CD4-positive, alpha-beta memory T cell (primary cell): Measurements from ENCODE around the gene NBEAL2. TPM values are rescaled to one million over a fixed set of nuclear protein-coding genes. Genes with fewer than 3 reads are reported as not detected.
A peak's percentile ranks its signal among the peaks of the same experiment; 100 is the strongest.

Source experiments
- CTCF ChIA-PET: fragments of 350-600 bp; sonication (Branson Sonifier 250); formaldehyde crosslinking; loops from one replicate; lab custom pipeline; 2021; ENCODE audit warnings: inconsistent platforms; ENCODE audit not compliant: partially characterized antibody; lab: Charles Lee
- POLR2A ChIA-PET: fragments of 350-600 bp; sonication (Branson Sonifier 250); formaldehyde crosslinking; loops from one replicate; lab custom pipeline; 2021; ENCODE audit not compliant: partially characterized antibody; lab: Charles Lee
- DNase-seq, 5 donors: peaks; one replicate each; pipeline versions ENCODE4 v3.0.0 to v3.0.0-alpha.2; 2020 to 2022; ENCODE audit warnings: mixed read lengths in 1 of 5
- H3K27ac ChIP-seq: one replicate; pipeline ENCODE4 v1.7.0; 2013; ENCODE audit warnings: low read depth, low read length
- H3K27me3 ChIP-seq: 2 replicates; pipeline ENCODE4 v1.7.0; 2013; ENCODE audit warnings: mild to moderate bottlenecking, low read length, moderate library complexity; ENCODE audit not compliant: insufficient read depth
- H3K36me3 ChIP-seq: 2 replicates; pipeline ENCODE4 v1.7.0; 2013; ENCODE audit warnings: mild to moderate bottlenecking, low read length, moderate library complexity; ENCODE audit not compliant: insufficient read depth
- H3K4me1 ChIP-seq: 2 replicates; pipeline ENCODE4 v1.7.0; 2013; ENCODE audit warnings: mild to moderate bottlenecking, low read length, moderate library complexity; ENCODE audit not compliant: insufficient read depth
- H3K4me3 ChIP-seq, 2 donors: one replicate each; pipeline ENCODE4 v1.7.0; 2013; ENCODE audit warnings: low read length in 2 of 2, mild to moderate bottlenecking in 1 of 2
- H3K9me3 ChIP-seq, 2 donors: one replicate each; pipeline ENCODE4 v1.7.0; 2013; ENCODE audit warnings: low read length in 2 of 2, control low read depth in 1 of 2; ENCODE audit not compliant: control insufficient read depth in 1 of 2
- H3K27ac Mint-ChIP-seq, 7 donors: one replicate each; pipeline ENCODE4 v1.8.0; 2020 to 2021; ENCODE audit warnings: mixed read lengths in 7 of 7, mild to moderate bottlenecking in 6 of 7, inconsistent platforms in 3 of 7, moderate library complexity in 3 of 7
- H3K27me3 Mint-ChIP-seq, 2 donors: one replicate each; pipeline ENCODE4 v1.8.0; 2020 to 2021; ENCODE audit warnings: mixed read lengths in 2 of 2
- H3K36me3 Mint-ChIP-seq, 2 donors: one replicate each; pipeline ENCODE4 v1.8.0; 2020 to 2021; ENCODE audit warnings: mixed read lengths in 2 of 2, inconsistent platforms in 1 of 2, mild to moderate bottlenecking in 1 of 2
- H3K4me1 Mint-ChIP-seq, 4 donors: one replicate each; pipeline ENCODE4 v1.8.0; 2020 to 2021; ENCODE audit warnings: mixed read lengths in 4 of 4, mild to moderate bottlenecking in 1 of 4
- H3K4me3 Mint-ChIP-seq, 8 donors: one replicate each; pipeline ENCODE4 v1.8.0; 2020 to 2021; ENCODE audit warnings: mixed read lengths in 8 of 8, mild to moderate bottlenecking in 7 of 8, moderate library complexity in 6 of 8, inconsistent platforms in 3 of 8
- H3K9me3 Mint-ChIP-seq, 8 donors: one replicate each; pipeline ENCODE4 v1.8.0; 2020 to 2021; ENCODE audit warnings: mixed read lengths in 8 of 8, mild to moderate bottlenecking in 5 of 8, inconsistent platforms in 3 of 8, moderate library complexity in 1 of 8
- intact Hi-C: fragments of 100-400 bp; cut with micrococcal nuclease; formaldehyde crosslinking; loops from one replicate; pipeline ENCODE4 v1.15.1; 2023
- polyA plus RNA-seq, 2 donors: library from polyadenylated mRNA; unstranded; fragments of 300-500 nt; fragmentation: Illumina TruSeq; gene quantifications; one replicate each; pipeline ENCODE4 v1.2.3, GENCODE V29; 2021
- total RNA-seq, 2 experiments: library from RNA; stranded (reverse); gene quantifications; one replicate each; pipeline ENCODE4 v1.2.3, GENCODE V29; 2021

The NBEAL2 gene
- total and polyA plus RNA-seq, 4 experiments from 2014 or later: 4.5 to 147 (median 79.8) TPM

- no peak overlapping the region for H3K4me3 Mint-ChIP-seq
- DNase-seq: no peak
Observed at GRCh38 chr3:46997453-46998091, 18.1 kb downstream of the NBEAL2 start.

GRCh38 chr3:46998121-46998851, 18.8 kb downstream of the NBEAL2 start:
- Mint-ChIP-seq H3K36me3 (peaks cover 21 to 52% of the 10 kb centered on the region in 2 donors), H3K9me3 (no peaks in the 10 kb centered on the region), H3K4me1 (peaks cover 11 to 29% (median 19%) of the 10 kb centered on the region in 4 donors), H3K27me3 (no peaks in the 10 kb centered on the region), H3K4me3 (no peak overlapping the region), H3K27ac (peak overlapping the region; percentile 65 to 90 (median 85))
- Histone ChIP-seq H3K4me3 (no peak overlapping the region), H3K27me3 (no peaks in the 10 kb centered on the region), H3K9me3 (no peaks in the 10 kb centered on the region), H3K27ac (no peak overlapping the region), H3K4me1 (peaks cover 23% of the 10 kb centered on the region), H3K36me3 (peaks cover 87% of the 10 kb centered on the region)
- POLR2A ChIA-PET: interaction anchor here (0.7 to 4.5 kb wide), 12 partner anchors 10 to 89 kb away, joined by 3 to 34 read pairs (median 4); partner anchors contain the start of genes CCDC12 and NBEAL2
- DNase-seq: peak; percentile 65 to 73 (median 69)
- CTCF ChIA-PET: interaction anchor here (0.9 to 3.9 kb wide), 29 partner anchors 9 to 138 kb away, joined by 3 to 33 read pairs (median 7); partner anchors contain the start of genes CCDC12 and NBEAL2
- intact Hi-C loops: loop anchor here (1.0 kb wide), 3 partner anchors 19 to 132 kb away; partner anchors contain the start of gene NBEAL2

More at GRCh38 chr3:46997453-46998091, 18.1 kb downstream of the NBEAL2 start:
- Histone ChIP-seq H3K4me1 (peaks cover 23% of the 10 kb centered on the region), H3K27me3 (no peaks in the 10 kb centered on the region), H3K27ac (no peak overlapping the region), H3K4me3 (no peak overlapping the region), H3K9me3 (no peaks in the 10 kb centered on the region), H3K36me3 (peaks cover 86% of the 10 kb centered on the region)
- H3K4me1 Mint-ChIP-seq: peaks cover 11 to 29% (median 19%) of the 10 kb centered on the region in 4 donors
- CTCF ChIA-PET: interaction anchor here (0.9 to 3.9 kb wide), 24 partner anchors 10 to 138 kb away, joined by 3 to 33 read pairs (median 8); partner anchors contain the start of genes CCDC12 and NBEAL2
- peak overlapping the region in 5 of 7 donors; percentile 65 to 88 (median 78) for H3K27ac Mint-ChIP-seq
- intact Hi-C loops: loop anchor here (1.0 kb wide), 3 partner anchors 18 to 131 kb away; partner anchors contain the start of gene NBEAL2
- POLR2A ChIA-PET: interaction anchor here (0.8 to 4.5 kb wide), 11 partner anchors 9 to 88 kb away, joined by 3 to 34 read pairs (median 5); partner anchors contain the start of genes CCDC12 and NBEAL2
- H3K9me3 Mint-ChIP-seq: no peaks in the 10 kb centered on the region
- H3K27me3 Mint-ChIP-seq: no peaks in the 10 kb centered on the region
- H3K36me3 Mint-ChIP-seq: peaks cover 21 to 51% of the 10 kb centered on the region in 2 donors

- H3K9me3 ChIP-seq: no peaks in the 10 kb centered on the region
- no peak overlapping the region for H3K4me3 ChIP-seq
- Mint-ChIP-seq H3K36me3 (peaks cover 26 to 55% of the 10 kb centered on the region in 2 donors), H3K9me3 (no peaks in the 10 kb centered on the region), H3K27me3 (no peaks in the 10 kb centered on the region), H3K4me3 (no peak overlapping the region), H3K27ac (peak overlapping the region in 4 of 7 donors; percentile 49 to 90 (median 56)), H3K4me1 (peaks cover 11 to 27% (median 19%) of the 10 kb centered on the region in 4 donors)
- intact Hi-C loops: loop anchor here (1.0 kb wide), 3 partner anchors 20 to 133 kb away; partner anchors contain the start of gene NBEAL2
- peaks cover 23% of the 10 kb centered on the region for H3K4me1 ChIP-seq
- peaks cover 90% of the 10 kb centered on the region for H3K36me3 ChIP-seq
- DNase-seq: no peak
- H3K27ac ChIP-seq: no peak overlapping the region
- CTCF ChIA-PET: interaction anchor here (0.8 to 3.9 kb wide), 27 partner anchors 9 to 132 kb away, joined by 3 to 33 read pairs (median 7); partner anchors contain the start of genes CCDC12 and NBEAL2
- POLR2A ChIA-PET: interaction anchor here (0.7 to 4.5 kb wide), 8 partner anchors 11 to 89 kb away, joined by 3 to 34 read pairs (median 6); partner anchors contain the start of genes CCDC12 and NBEAL2
- H3K27me3 ChIP-seq: no peaks in the 10 kb centered on the region
Observed at GRCh38 chr3:46998852-46999515, 19.5 kb downstream of the NBEAL2 start.

GRCh38 chr3:46999516-47000197, 20.2 kb downstream of the NBEAL2 start:
- no peaks in the 10 kb centered on the region for H3K9me3 Mint-ChIP-seq
- Histone ChIP-seq H3K27ac (no peak overlapping the region), H3K4me1 (peaks cover 23% of the 10 kb centered on the region), H3K4me3 (no peak overlapping the region), H3K36me3 (peaks cover 91% of the 10 kb centered on the region), H3K27me3 (no peaks in the 10 kb centered on the region), H3K9me3 (no peaks in the 10 kb centered on the region)
- CTCF ChIA-PET: interaction anchor here (0.8 to 3.9 kb wide), 14 partner anchors 8 to 133 kb away, joined by 3 to 33 read pairs (median 8); partner anchors contain the start of genes CCDC12 and NBEAL2
- POLR2A ChIA-PET: interaction anchor here (1.2 to 4.5 kb wide), 4 partner anchors 19 to 86 kb away, joined by 3 to 34 read pairs (median 14); partner anchors contain the start of genes CCDC12 and NBEAL2
- H3K27me3 Mint-ChIP-seq: no peaks in the 10 kb centered on the region
- no peak overlapping the region for H3K4me3 Mint-ChIP-seq
- H3K27ac Mint-ChIP-seq: peak overlapping the region in 4 of 7 donors; percentile 35 to 48 (median 40)
- intact Hi-C loops: loop anchor here (10.0 kb wide), 1 partner anchor 325 kb away; no protein-coding TSS in a partner anchor
- peaks cover 9 to 22% (median 17%) of the 10 kb centered on the region in 4 donors for H3K4me1 Mint-ChIP-seq
- peaks cover 23 to 56% of the 10 kb centered on the region in 2 donors for H3K36me3 Mint-ChIP-seq
- DNase-seq: no peak

GRCh38 chr3:47000198-47000815, 20.8 kb downstream of the NBEAL2 start:
- CTCF ChIA-PET: interaction anchor here (0.8 to 3.9 kb wide), 4 partner anchors 18 to 133 kb away, joined by 3 to 33 read pairs (median 10); no protein-coding TSS in a partner anchor
- Mint-ChIP-seq H3K4me1 (peaks cover 9 to 22% (median 16%) of the 10 kb centered on the region in 4 donors), H3K4me3 (no peak overlapping the region), H3K36me3 (peaks cover 22 to 60% of the 10 kb centered on the region in 2 donors), H3K27me3 (no peaks in the 10 kb centered on the region), H3K27ac (peak overlapping the region in 4 of 7 donors; percentile 35 to 52 (median 42)), H3K9me3 (no peaks in the 10 kb centered on the region)
- Histone ChIP-seq H3K27ac (no peak overlapping the region), H3K36me3 (peaks cover 89% of the 10 kb centered on the region), H3K9me3 (no peaks in the 10 kb centered on the region), H3K27me3 (no peaks in the 10 kb centered on the region), H3K4me1 (peaks cover 23% of the 10 kb centered on the region), H3K4me3 (no peak overlapping the region)
- POLR2A ChIA-PET: interaction anchor here (4.5 kb wide), 1 partner anchor 19 kb away, joined by 34 read pairs; the partner anchor contains the start of gene NBEAL2
- no peak for DNase-seq
- intact Hi-C loops: loop anchor here (10.0 kb wide), 1 partner anchor 324 kb away; no protein-coding TSS in a partner anchor
